Sigmoid colon (tissue), 4 donors: Measurements from ENCODE around the gene ARID2.

Source experiments
- CTCF ChIP-seq, 4 experiments: fragments of 450-650 bp in 3 of 4; fragments of 200-600 bp in 1 of 4; IDR thresholded peaks; one replicate each; pipeline ENCODE4 v1.5.1; 2016 to 2019; ENCODE audit warnings: antibody characterized with exemption in 4 of 4, mild to moderate bottlenecking in 3 of 4, moderate library complexity in 2 of 4
- EP300 ChIP-seq, 4 donors: sonication (generic); formaldehyde crosslinking; IDR thresholded peaks; one replicate each; pipeline ENCODE4 v1.6.1; 2017; ENCODE audit warnings: antibody characterized with exemption in 4 of 4
- POLR2A ChIP-seq, 2 donors: fragments of 450-650 bp; IDR thresholded peaks; one replicate each; pipeline ENCODE4 v1.6.1; 2016; ENCODE audit warnings: antibody characterized with exemption in 2 of 2, mild to moderate bottlenecking in 2 of 2, moderate library complexity in 2 of 2
- POLR2AphosphoS5 ChIP-seq, 4 donors: sonication (generic); formaldehyde crosslinking; IDR thresholded peaks; one replicate each; pipeline ENCODE4 v1.6.1; 2017; ENCODE audit warnings: antibody characterized with exemption in 4 of 4

DNA sequence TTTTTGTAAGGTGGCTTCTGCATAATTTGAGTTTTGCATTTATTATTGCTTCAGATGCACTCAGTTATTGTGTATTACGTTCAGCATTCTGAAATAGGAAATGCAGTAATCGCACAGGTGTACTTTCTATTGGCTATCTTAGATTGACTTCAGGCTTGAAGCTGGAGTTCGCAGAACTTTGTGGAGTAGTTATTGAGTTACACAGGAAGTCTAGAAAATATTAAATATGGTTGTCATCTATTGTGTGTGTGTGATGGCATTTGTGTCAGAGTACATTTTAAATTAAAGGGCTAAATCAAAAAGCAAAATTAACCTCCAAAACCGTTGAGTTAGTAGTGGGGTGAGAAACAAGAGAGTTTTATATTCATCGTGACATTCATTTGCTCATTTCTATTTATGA is 2.7 kb downstream of the ARID2 start:
- TF ChIP-seq POLR2A (IDR thresholded peaks at IDR 0.05) (no peak), CTCF (IDR thresholded peaks at IDR 0.05) (no peak), EP300 (IDR thresholded peaks at IDR 0.05) (no peak), POLR2AphosphoS5 (IDR thresholded peaks at IDR 0.05) (no peak)
